GM19463 (cell line): Measurements from ENCODE around the gene AP1M2.
"Not testable (repeated sequence)": the region's sequence is repeated elsewhere in the genome, so short reads cannot be mapped to it uniquely, and the experiment has no call there.

ENCODE experiments used
- ATAC-seq: cut with Tn5 transposase; IDR thresholded peaks from one replicate; pipeline ENCODE4 v1.9.1; 2021; ENCODE audit warnings: mild to moderate bottlenecking, moderate library complexity; ENCODE audit not compliant: unreplicated experiment

AP1M2 gene

GRCh38 chr19:10543420-10544241 is 43.5 kb downstream of the AP1M2 start, which contains the start of gene ATG4D:
ATG4D (plus strand) TSS chr19:10543904; CDS start chr19:10544091, 187 bp downstream.
- ATAC-seq, result peak; percentile 71

GRCh38 chr19:10543059-10543419 is 44.1 kb downstream of the AP1M2 start:
- ATAC-seq, result no peak

GRCh38 chr19:10539016-10539415 is 48.1 kb downstream of the AP1M2 start:
- ATAC-seq, result not testable (repeated sequence)

DNA sequence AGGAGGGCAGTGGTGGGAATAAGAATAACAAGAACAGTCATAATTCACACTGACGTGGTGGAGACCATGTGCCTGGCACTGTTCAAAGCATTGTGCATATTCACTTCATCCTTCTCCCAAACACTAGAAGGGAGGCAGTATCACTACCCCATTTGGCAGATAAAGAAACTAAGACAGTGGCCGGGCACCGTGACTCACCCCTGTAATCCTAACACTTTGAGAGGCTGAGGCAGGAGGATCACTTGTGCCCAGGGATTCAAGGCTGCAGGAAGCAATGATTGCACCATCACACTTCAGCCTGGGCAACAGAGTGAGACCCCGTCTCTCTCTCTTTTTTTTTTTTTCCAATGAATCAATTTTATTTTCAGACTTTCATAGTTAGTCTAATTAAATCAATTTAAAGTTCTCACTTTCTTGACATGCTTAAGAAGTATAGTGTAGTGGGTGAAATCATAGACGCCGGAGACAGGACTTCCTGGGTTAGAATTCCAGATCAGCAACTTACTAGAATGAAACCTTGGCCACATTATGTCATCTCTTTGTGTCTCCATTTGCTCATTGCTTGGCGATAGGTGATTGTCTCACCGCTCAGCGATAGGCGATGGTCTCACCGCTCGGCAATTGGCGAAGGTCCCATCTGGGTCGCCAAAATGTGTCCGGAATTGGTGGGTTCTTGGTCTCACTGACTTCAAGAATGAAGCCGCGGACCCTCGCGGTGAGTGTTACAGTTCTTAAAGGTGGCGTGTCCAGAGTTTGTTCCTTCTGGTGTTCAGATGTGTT is 48.7 kb downstream of the AP1M2 start:
- no peak for ATAC-seq

DNA sequence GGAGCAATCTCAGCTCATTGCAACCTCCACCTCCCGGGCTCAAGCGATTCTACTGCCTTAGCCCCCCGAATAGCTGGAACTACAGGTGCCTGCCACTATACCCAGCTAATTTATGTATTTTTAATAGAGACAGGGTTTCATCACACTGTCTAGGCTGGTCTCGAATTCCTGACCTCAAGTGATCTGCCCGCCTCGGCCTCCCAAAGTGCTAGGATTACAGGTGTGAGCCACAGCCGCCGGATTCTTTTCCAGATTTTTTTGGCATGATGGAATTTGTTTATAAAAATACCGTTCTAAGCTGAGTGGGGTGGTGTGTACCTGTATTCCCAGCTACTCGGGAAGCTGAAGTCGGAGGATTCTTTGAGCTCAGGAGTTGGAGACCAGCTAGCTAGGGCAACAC is 49.4 kb downstream of the AP1M2 start:
- no peak for ATAC-seq

GRCh38 chr19:10535613-10536012 is 51.5 kb downstream of the AP1M2 start:
- ATAC-seq, result no peak

GRCh38 chr19:10533646-10534386 is 53.3 kb downstream of the AP1M2 start:
- no peak for ATAC-seq

DNA sequence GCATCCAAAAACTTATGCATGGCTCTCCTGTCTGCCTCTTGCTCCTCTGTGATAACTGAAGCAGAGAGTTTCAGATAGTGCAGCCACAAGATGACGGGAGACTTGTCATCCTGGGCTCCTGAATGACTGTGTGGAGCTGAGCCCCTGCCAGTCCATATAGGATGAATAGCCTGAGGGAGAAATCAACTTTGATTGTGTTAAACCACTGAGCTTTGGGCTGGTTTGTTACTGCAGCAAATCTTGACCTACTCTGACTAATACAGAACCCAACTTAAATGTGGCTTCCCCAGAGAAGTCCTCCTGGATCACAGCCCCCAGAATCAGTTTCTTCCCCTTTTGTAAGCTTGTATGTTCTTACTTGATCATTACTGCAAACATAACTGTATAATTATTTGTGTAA is 54.7 kb downstream of the AP1M2 start:
- no peak for ATAC-seq

- not testable (repeated sequence) for ATAC-seq
Observed at GRCh38 chr19:10526887-10527286, 60.2 kb downstream of the AP1M2 start.

DNA sequence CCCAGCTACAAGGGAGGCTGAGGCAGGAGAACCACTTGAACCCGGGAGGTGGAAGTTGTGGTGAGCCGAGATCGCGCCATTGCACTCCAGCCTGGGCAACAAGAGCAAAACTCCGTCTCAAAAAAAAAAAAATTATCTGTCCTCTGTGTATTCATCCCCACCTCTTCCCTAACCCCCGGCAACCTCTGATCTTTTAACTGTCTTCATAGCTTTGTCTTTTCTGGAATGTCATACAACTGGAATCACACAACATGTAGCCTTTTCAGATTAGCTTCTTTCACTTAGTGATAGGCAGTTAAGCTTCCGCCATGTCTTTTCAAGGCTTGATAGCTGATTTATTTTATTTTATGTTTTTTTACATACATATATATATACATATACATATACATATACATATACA is 61.5 kb downstream of the AP1M2 start:
- no peak for ATAC-seq

DNA sequence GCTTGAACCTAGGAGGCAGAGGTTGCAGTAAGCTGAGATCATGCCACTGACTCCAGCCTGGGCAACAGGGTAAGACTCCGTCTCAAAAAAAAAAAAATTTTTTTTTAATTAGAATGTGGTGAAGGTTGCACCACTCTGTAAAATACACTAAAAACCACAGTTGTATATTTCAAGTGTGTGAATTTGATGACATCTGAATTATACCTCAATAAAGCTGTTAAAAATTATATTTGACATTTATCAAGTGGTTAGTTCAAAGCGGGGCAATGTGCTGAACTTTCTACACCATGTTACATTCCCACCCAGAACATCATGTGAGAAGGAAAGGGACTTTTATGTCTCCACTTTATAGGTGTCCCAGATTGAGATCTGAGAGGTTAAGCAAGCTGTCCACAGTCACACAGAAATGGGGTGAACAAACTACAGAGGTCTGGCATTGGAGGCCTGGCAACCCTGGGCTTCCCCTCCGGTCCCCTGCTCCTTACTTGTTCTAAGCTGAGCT is 63.9 kb downstream of the AP1M2 start:
- no peak for ATAC-seq
